NCI-H526 treated with DMSO at 0.1 percent for 48 hours (cell line): ENCODE measurements around the gene NKX6-2.

ENCODE experiments used
- DNase-seq: peaks from one replicate; lab custom pipeline; 2025; lab: John Stamatoyannopoulos, UW

NKX6-2 gene

GRCh38 chr10:132737390-132738048 lies 48.4 kb downstream of the NKX6-2 start:
- no peak for DNase-seq

DNA sequence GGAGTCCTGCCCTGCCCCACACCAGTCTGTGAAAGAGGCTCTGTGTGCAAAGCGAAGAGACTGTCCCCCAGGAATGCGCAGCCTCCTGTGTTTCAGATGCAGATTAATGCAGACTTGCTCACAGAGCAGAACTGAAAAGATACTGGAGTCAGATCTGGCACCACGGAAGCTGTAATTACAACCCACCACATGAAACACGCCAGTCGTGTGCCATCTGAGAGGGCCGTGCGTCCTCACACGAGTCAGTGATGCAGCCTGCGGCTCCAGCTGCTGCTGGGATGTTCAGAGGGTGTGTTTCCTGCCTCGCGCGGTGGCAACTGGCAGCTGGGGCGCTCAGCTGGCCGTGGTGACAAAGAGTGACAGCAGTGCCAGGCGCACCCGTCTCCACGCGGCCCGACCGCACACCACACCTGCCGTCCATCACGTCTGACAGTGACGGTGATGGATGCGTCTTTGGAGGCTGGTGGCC lies 50.0 kb downstream of the NKX6-2 start:
- DNase-seq = no peak

DNA sequence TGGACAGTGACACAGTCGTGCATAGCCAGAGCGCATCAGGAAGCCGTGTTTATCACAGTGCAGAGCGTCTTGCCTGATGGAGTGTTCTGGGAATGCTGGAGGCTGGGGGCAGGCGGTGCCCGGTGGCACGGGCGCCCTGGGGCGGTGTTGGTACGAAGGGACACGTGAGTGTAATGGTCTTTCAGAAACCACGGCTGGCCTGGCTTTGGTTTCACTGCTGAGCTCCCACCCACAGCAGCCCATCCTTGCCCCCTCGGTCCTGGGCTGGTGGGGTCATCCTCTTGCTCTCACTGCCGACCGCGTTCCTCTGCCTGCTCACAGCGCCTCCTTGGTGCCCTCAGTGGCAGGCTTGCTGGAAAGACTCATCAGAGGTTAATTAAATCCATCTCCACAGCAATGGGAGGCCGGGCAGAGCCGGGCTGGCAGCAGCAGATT lies 50.6 kb downstream of the NKX6-2 start:
- DNase-seq = no peak

DNA sequence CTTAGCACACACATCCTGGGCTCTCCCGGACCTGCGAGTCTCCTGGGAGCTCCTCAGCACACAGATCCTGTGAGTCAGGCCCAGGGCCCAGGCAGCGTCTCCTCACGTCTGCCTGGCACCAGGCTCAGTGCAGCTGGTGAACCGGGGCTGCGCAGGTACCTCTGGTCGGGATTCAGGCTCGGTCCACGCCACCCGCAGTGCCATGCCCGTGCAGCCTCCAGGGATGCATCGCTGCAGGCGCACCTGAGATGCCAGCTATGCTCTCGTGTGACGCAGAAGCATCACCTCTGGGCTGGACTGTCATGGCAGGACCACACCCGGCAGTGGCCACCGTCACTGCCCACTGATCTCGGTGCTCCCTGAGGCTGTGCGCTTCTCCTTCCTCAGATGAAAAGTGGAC lies 52.0 kb downstream of the NKX6-2 start:
- no peak for DNase-seq
